Umbilical cord (tissue), 2 donors: Measurements from ENCODE around the gene ACAP2. TPM values are rescaled to one million over a fixed set of nuclear protein-coding genes. Genes with fewer than 3 reads are reported as not detected.
A peak's percentile ranks its signal among the peaks of the same experiment; 100 is the strongest.
"Not testable (repeated sequence)": the region's sequence is repeated elsewhere in the genome, so short reads cannot be mapped to it uniquely, and the experiment has no call there.

ENCODE experiments used
- DNase-seq: peaks from one replicate; pipeline ENCODE4 v3.0.0-alpha.2; 2015; ENCODE audit warnings: low spot score
- total RNA-seq: library from RNA; depleted of rRNA; stranded (reverse); fragments of >200 nt; gene quantifications from one replicate; pipeline ENCODE4 v1.2.3, GENCODE V29; 2014; ENCODE audit warnings: low replicate concordance; ENCODE audit not compliant: insufficient read depth

ACAP2 gene
- 80.9 TPM for total RNA-seq

DNA sequence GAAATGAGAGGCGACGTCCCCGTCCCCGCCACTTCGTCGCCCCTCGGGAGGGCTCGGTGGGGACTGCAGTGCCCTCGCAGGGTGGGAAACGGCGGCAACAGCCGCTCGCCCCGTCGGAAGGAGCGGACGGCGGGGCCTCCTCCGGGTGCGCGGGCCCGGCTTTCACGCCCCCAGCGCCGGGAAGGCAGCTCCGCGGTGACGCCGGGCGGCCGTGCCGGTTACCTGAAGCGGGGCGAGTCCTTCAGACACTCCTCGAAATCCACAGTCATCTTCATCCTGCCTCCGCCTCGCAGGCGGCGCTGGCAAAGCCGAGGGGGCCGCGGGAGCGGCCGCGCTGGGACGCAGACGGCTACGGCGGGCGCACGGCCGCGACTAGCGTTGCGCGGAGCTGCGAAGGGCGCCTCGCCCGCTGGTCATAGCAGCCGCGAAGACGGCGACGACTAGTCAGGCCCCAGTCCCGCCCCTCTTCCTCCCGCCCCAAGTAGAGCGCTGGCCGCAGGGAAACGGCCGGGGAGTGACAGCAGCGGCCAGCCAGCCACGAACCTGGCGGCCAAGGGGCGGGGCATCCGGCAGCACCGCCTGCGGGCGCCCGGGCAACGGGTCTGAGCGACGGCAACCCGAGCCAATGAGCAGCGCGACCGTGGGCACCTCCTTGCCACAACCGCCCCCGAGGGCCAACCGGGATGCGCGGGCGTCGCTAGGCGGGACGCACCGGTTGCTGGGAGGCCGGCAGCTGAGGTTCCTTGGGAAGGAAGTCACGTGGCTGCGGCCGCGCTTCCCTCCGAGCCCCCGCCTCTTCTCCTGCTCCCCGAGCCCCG is at the start of gene ACAP2:
ACAP2 (minus strand) TSS at position 448 of the 818 bp plus-strand sequence; CDS start at position 275, 173 bp downstream.
- peak; percentile 100 for DNase-seq

GRCh38 chr3:195475614-195476013 is 32.8 kb upstream of the ACAP2 start:
- no peak for DNase-seq

DNA sequence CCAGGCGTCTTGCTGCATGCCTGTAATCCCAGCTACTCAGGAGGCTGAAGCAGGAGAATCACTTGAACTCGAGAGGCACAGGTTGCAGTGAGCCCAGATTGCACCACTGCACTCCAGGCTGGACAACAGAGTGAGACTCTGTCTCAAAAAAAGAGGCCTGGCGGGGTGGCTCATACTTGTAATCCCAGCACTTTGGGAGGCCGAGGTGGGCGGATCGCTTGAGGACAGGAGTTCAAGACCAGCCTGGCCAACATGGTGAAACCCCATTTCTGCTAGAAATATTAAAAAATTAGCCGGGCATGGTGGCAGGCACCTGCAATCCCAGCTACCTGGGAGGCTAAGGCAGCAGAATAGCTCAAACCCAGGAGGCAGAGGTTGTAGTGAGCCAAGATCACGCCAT is 32.3 kb upstream of the ACAP2 start:
- DNase-seq = not testable (repeated sequence)

- DNase-seq = no peak
These were observed 26.0 kb upstream of the ACAP2 start for GRCh38 chr3:195468841-195469240.

- DNase-seq = no peak
These were observed 25.6 kb upstream of the ACAP2 start for GRCh38 chr3:195468391-195468776.

DNA sequence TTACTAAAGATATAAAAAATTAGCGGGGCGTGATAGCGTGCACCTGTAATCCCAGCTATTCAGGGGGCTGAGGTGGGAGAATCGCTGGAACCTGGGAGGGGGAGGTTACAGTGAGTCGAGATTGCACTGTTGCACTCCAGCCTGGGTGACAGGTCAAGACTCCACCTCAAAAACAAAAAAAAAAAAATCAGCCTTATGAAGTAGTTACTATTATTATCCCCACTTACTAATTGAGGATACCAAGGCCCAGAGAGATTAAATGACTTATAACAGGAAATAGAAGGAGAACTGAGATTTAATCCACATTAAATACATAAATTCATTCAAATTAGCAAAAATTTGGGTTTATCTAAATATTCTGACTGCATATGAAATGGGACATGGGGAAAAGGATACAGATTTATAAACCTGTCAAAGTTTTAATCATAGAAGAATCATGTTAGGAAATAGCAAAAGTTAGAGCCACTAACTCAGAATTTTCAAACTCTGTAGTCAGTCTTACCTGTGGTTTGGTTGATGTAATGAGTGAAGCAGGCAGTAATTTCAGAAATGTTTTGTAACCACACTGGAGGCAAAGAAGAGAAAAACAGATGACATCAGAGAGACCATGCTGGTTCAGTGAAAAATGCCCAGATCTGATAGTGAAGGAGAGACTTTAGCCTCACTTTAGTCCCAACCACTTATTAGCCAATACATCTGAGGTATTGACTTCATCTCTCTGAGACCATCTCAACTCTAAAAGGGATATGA is 25.0 kb upstream of the ACAP2 start:
- DNase-seq = no peak

- DNase-seq = no peak
These were observed 23.4 kb upstream of the ACAP2 start for GRCh38 chr3:195466251-195466650.

DNA sequence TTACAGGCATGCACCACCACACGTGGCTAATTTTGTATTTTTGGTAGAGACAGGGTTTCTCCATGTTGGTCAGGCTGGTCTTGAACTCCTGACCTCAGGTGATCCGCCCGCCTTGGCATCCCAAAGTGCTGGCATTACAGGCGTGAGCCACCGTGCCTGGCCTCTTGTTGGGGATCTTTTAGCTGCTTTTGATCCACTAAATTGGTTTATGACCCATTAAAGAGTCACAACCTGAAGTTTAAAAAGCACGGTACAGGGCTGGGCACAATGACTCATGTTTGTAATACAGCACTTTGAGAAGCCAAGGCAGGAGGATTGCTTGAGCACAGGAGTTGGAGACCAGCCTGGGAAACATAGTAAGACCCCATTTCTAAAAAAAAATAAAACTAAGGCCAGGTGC is 20.1 kb upstream of the ACAP2 start:
- DNase-seq = not testable (repeated sequence)

GRCh38 chr3:195462308-195462610 is 19.4 kb upstream of the ACAP2 start:
- DNase-seq = no peak

DNA sequence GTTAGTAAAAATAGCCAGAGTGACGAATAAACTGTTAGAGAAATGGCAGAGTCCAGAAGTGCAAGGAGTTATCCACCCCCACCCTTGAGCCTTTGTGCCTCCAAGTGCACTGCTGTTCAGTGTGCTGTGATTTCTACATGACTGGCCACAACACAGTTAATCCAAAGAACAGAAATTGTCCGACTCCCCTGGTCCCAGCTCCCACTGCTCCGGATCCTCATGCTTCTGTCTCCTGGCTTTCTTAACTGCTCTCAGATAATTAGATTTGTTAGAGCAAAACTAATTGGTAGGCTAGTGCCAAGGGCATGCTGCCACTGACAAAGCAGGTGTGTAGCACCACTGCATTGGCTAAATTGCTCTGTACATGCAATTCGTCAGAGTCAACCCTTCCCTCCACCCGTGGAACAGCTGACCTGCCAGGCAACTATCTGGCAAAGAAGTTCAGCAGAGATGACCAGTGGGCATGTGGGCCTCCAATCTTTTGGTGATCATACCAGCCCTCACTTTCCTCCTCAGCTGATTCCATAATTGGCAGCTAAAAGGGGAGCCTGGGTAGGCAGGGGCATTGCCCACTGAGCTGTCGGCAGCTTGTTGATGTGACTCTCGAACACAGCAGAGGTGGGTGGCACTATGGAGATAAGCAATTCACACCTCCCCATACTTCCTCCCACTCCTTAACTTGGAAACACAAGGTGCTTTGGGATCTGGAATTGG is 18.9 kb upstream of the ACAP2 start:
- DNase-seq = no peak

GRCh38 chr3:195460091-195460713 is 17.4 kb upstream of the ACAP2 start:
- DNase-seq = no peak

- DNase-seq = peak; percentile 40
These were observed 15.5 kb upstream of the ACAP2 start for GRCh38 chr3:195458316-195458717.

DNA sequence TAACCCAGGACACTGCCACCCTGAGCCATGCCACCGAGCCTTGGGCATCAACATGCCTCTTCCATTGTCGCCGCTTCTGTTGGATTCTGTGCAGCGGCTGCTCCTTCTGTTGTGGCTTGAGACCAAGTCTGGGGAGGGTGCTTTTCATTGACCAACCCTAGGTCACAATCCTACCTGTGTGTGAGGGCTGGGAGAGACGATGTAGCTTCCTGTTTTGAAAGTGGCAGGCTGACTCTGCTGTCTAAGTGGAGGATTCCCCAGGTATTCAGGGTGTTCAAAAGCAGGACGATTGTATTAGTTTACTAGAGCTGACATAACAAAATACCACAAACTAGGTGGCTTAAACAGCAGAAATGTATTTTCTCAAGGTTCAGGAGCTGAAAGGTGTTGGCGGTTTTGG is 13.0 kb upstream of the ACAP2 start:
- DNase-seq = no peak

DNA sequence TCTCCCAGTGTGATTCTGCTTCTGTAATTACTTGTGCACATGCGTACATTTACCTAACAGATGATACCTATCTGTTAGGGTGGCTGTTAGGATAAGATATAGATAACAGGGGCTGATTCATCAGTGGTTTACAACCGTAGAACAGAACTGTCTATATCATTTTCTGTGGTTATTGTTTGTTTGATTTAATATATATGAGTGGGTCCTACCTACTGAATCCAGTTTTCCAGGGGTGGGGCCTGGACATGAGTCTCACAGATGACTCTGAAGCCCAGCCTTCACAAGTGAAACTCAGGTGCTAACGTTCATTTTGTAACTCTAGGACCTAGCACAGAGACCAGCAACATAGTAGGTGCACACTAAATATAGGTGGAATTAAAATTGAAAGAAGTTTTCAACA is 10.4 kb upstream of the ACAP2 start:
- no peak for DNase-seq

DNA sequence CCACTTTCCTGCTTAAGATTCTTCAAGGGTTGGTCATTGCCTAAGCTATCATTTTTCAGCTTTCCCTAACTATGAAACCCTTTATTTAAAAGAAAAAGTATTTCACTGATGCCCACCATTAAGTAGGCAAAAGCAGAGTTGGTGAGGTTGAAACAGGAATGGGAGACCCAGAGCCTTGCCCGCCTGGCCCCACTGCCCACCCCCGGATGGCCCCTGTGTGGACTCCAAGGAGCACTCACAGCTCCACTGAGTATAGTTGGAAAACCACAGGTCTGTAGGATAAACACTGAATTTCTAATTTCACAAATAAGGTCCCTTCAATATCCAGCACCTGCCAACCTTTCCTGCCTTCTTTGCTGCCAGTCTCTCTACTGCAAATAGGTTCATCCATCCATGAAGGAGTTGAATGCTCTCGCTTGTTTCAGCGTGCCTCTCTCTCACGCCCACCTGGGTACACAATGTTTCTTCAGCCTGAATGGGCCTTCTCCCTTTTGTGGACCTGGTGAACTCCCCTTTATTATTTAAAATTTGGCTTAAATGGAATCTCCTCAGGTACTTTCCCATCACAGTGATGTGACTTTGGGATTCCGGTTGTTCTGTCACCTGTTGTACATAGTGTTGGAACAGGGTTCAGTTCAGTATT is 8.7 kb upstream of the ACAP2 start:
- no peak for DNase-seq

- DNase-seq = peak; percentile 77
These were observed 8.0 kb upstream of the ACAP2 start for GRCh38 chr3:195450731-195451229.

DNA sequence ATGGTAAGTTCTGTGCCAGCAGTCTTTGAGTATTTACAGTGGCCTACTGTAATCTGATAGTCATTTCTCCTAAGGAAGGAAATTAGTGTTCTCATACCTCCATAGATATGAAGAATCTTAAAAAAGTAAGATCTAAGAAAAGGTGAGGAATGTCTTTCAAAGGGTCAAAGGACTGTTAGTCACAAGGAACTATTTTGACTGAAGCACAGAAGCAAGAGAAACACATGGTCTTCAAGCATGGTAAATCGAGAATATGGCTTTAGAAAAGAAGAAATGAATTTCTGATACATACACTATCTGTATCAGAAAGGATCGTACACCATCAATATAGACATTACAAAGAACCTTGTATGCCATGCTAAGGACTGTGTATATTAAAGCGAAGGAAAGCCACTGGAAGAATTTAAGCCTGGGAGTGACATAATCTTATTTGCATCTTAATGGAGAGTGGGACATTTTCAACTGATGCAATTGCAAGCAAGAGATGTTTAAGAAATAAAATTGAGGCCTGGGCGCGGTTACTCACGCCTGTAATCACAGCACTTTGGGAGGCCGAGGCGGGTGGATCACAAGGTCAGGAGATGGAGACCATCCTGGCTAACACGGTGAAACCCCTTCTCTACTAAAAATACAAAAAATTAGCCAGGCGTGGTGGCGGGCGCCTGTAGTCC is 5.5 kb upstream of the ACAP2 start:
- DNase-seq = no peak

DNA sequence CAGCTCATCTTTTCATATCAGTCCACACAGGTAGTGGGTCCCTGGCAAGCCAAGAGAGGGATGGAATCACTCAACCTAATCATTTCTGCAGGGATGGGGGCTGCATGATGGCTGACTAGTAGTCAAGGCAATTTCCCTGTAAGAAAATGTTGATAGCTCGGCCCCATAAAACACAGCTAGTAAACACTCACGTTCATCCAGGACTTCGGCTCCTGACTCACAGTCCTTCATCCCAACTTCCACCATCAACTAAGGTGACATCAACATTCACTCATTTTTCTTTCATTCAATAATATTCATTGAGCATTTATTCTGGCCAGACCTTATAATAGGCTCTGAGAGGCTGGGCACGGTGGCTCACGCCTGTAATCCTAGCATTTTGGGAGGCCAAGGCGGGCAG is 4.4 kb upstream of the ACAP2 start:
- DNase-seq = no peak

- no peak for DNase-seq
These were observed 3.5 kb upstream of the ACAP2 start for GRCh38 chr3:195446359-195446758.

GRCh38 chr3:195445885-195446284 is 3.1 kb upstream of the ACAP2 start:
- no peak for DNase-seq
